ENCODE data around the gene CXorf38.

DNA sequence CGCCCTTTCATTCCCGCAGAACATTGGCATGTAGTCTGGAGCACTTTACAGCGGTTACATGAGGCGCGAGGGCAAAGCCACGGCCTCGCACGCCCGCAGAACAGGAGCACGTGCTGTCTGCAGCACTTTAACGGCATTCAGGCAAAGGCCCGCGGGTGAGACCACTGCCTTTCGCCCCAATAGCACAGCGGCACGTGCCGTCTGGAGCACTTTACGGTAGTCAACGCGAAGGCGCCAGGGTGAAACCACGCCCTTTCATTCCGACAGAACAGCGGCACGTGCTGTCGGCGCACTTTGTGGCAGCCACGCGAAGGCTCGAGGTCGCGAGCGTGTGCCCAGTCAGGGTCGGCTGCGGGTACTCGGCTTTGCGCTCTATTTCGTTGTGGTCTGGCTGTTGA, 24.2 kb downstream of the CXorf38 start, which contains the start of gene MPC1L:
- no peak for TF ChIP-seq POLR2AphosphoS5 (IDR thresholded peaks at IDR 0.05)
- TF ChIP-seq, protein P1, sequence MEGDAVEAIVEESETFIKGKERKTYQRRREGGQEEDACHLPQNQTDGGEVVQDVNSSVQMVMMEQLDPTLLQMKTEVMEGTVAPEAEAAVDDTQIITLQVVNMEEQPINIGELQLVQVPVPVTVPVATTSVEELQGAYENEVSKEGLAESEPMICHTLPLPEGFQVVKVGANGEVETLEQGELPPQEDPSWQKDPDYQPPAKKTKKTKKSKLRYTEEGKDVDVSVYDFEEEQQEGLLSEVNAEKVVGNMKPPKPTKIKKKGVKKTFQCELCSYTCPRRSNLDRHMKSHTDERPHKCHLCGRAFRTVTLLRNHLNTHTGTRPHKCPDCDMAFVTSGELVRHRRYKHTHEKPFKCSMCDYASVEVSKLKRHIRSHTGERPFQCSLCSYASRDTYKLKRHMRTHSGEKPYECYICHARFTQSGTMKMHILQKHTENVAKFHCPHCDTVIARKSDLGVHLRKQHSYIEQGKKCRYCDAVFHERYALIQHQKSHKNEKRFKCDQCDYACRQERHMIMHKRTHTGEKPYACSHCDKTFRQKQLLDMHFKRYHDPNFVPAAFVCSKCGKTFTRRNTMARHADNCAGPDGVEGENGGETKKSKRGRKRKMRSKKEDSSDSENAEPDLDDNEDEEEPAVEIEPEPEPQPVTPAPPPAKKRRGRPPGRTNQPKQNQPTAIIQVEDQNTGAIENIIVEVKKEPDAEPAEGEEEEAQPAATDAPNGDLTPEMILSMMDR (IDR thresholded peaks at IDR 0.05) = no peak
